HG02588 (cell line): ENCODE data around the gene SORCS2.

Source experiments
- ATAC-seq: cut with Tn5 transposase; IDR thresholded peaks from one replicate; pipeline ENCODE4 v1.9.1; 2021; ENCODE audit warnings: mild to moderate bottlenecking, moderate library complexity; ENCODE audit not compliant: unreplicated experiment

Gene SORCS2

DNA sequence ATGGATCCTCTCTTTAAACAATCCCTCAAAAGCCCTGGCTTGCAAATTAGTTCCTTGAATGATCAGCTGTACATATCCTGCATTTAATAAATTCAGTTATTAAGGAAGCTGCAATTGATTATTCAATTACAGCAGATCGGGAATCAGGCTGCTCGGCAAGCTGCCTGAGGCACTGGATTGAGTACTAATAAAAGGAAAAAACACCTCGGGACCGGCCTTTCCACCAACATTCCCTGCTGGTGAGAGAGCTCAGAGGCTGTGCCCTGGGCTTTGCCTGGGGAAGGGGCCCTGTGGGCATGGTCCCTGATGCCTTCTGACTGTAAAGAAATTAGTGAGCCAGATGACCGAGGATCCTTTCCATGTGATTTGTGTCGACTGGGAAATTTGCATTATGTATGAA lies 69.2 kb downstream of the SORCS2 start:
- no peak for ATAC-seq

DNA sequence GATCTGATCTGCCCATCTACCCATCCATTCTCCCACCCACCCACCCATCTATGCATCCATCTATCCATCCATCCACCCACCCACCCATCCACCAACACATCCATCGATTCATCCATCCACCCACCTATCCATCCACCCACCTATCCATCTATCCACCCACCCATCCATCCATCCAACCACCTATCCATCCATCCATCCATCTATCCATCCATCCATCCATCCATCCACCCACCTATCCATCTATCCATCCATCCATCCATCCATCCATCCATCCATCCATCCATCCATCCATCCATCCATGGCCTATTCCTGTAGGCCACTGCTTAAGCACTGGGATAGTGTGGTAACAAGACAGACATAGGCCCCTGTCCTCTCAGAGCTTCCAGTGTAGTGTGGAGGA lies 69.8 kb downstream of the SORCS2 start:
- ATAC-seq = no peak

DNA sequence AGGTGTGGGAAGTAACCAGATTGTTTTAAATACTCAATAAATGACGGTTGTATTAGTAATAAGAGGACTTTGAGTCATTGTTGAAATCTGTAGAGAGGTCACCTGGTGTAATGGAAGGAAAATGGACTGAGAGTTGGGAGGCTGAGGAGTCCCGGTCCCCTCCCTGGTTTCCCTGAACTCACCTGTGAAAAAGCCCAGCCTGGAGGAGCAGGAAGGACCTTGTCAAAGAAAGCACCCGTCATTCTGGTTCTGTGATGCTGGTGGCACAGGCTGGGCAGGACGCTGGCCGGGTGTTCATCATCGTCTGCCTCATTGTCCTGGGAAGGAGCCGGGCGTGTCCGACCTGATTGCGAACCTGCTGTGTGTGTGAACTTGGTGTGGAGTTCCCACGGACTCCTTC lies 70.8 kb downstream of the SORCS2 start:
- no peak for ATAC-seq

DNA sequence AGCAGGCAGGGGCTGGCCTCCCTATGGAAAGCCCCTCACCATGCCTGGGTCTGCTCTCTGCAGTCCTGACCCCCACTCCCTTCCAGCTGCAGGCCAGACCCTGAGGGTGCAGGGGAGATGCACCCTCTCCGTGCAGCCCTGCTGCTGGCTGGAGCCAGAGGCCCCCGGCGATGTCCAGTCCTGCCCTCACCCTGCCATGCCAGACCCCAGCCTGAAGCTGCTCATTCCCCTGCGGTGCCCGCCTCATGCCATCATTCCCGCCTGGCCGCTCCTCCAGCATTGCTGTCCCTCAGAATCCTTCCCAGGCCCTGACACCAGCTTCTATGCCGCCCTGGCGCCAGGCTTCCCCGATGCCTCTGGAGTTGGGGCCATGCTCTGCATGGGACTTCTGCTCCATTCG lies 72.4 kb downstream of the SORCS2 start:
- ATAC-seq = no peak

DNA sequence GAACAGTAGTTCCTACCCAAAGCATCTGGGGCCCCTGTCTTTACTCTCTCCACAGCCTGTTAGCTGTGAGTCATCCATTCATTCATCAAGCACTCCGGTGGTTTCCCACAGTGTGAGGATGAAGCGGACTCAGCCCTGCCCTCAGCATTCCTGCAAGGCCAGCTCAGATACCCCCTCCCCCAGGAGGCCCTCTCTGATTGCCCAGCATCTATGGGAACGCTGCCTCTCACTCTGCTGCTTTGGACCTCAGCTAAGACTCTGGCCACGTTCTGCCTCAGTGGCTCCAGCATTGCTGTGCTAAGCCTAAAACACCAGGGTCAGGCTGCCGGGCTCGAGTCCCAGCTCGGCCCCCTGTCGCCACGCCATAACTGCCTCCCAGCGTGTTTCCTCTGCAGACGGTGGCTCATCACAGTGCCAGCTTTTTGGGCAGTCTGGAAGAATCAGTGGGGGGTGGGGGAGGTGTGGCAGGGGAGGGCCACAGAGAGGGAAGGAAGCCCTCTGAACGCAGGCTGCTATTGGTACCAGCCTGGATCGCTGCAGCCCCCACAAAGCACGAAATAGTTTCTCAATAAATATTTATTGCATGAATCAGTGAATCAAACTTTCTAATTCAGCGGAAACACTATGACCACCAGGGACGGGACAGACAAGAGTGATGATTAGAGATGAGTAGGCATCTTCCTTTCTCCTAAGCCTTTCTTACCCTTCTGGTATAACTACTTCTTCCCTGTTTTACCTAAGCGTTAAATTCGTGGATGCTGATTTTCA lies 74.4 kb downstream of the SORCS2 start:
- ATAC-seq = no peak

DNA sequence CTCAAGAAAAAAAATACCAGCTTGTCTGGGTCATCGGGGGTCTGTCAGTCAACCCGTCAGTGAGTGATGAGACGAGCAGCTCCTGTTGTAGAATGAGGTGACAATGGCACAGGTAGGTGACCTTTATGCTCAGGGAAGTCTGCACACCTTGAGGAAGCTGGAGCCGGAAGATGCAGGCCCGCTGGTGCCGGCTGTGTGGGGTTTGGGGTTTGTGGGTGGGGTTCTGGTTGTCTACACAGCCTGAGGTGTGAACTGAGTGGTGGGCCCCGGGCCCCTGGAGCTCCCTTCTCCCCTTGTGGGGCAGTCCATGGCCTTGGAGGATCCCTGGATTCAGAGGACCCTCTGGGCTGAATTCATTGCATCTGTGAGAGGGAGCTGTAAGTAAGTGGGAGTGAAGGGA lies 75.5 kb downstream of the SORCS2 start:
- ATAC-seq = no peak

DNA sequence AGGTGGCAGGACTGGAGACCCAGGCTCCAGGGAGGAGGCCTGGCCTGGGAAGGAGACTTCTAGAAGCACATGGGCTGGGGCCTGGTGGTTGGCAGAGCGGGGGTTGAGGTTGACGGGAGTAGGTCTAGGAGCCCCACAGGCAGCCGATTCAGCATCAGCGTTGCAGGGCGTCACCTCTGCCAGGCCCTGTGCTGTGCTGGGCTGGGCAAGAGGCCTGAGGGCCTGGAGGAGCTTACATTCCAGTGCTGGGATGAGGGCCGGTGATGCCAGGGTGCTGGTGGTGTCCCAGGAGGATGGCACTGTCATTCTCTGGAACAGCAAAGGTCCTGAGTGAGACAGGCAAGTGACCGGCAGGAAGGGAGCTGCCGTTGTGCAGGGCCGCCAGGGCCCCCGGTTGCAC lies 76.6 kb downstream of the SORCS2 start:
- ATAC-seq = no peak

DNA sequence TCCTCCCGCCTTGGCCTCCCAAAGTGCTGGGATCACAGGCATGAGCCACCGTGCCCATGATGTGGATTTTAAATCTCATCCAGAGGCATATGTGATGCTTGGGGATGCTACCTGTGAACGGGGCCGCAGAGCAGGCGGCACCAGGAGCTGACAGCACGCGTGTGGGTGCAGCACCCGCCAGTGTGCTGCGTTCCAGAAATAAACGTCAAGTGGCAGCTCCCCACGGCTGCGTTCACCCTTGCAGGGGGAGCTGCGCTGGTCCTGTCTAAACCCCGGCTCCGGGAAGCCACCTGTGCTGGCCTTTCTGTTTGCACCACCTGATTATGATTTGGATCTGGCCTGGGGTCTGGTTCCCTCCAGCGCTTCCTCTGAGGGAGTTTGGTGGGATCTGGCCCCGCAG lies 77.8 kb downstream of the SORCS2 start:
- ATAC-seq = no peak

DNA sequence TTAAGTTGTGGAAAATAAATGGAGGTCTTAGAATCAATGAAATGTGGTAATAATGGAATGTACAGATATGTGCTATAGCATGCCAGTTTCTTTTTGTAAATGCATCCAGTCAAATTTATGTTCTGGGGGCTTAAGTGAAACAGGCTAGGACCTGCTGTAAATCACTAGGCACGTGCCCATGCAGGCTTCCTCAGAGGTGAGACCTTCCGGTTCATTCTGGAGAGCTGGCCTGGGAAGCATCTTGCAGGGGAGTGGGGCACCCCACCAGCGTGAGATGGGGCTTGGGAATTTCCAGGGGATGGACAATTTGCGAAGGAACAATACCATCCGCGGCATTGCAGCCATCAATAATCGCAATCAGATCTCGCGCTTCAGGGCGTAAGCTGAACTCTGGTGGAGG lies 80.1 kb downstream of the SORCS2 start:
- no peak for ATAC-seq

DNA sequence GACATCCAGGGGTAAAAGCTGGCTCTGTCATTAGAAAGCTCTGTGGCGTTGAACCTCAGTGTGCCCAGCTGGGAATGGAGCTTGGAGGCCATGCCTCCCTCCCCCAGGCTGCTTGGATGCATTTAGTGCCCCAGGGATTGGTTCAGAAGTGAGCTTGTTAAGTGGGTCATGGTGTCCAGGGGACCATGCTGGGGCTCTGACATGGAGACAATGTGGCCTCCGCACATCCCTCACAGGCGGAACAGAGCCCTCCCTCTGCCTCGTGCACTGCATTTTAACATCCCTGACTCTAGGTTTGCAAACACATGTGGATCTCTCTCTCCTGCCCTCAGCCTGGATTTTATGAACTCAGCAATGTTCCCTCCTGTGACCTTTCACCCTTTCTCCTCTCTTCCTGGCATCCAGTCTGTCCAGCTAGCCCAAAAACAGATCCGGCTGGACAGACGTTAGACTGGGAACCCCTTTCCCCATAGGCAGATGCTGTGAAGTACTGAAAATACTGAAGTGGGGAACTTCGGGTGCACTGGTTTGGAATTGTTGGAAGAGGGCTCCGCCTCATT lies 81.5 kb downstream of the SORCS2 start:
- ATAC-seq = no peak

DNA sequence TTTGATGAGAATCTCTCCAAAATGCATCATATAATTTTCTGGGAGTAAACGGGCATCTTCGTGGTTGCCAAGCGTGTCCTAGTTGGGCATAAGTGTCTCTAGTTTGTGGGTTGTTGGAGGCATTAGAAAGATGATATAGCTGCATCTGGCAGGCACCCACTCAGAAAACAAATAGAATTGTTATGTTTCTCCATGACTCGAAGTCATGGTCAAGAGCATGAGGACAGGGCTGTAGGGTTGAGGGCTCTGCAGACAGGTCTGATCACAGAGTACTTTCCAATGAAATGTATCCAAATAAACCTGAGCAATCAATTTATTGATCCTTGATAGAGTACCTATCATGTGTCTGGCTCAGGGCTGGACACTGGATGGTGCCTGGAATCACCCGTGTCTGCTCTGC lies 82.7 kb downstream of the SORCS2 start:
- ATAC-seq = no peak

DNA sequence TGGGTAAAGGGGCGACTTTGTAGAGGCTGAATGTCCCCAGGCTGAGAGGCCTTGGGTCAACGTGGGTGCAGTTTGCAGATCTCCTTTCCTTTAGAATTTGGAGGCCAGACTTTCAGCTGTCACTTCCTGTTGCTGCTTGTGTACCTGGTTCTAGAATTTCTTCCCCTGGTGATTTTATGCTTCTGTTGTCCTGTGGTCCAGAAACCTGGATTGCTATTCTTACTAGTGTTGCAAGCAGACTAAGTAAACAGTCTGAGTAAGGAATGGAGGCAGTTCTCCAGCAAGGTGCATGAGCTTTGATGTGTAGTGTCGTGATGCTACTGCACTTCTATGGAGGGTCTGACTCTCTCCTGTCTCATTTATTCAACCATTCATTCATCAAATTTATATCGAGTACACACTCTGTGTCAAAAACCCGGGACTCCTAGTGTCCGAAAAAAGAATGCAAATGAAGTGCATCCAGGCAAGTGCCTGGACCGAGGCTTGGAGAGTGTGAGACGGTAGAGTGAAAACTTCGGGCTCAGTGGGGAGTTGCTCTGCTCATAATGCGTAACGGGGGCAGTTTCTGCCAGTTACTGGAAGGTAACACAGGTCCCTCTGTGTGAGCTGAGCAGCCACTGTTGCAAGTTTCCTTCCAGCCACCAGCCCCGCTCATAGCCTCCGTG lies 83.3 kb downstream of the SORCS2 start:
- no peak for ATAC-seq

DNA sequence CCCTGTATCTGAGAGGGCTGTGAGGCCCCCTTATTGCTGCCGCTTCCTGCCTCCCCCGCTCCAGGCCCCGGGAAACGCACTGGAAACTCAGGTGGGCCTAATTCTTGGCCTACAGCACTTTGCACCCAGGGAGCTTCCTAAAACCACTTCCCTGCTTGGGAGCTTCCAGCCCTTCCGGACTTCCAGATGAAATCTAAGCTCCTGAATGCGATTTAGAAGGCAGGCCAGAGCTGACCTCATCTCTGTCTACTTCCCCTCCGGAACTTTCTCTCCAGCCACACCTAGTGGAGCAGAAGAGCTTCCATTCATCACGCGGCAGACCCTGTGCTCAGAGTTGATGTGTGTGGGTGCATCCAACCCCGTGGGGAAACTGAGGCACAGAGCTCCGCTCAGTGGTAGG lies 84.2 kb downstream of the SORCS2 start:
- ATAC-seq = no peak

DNA sequence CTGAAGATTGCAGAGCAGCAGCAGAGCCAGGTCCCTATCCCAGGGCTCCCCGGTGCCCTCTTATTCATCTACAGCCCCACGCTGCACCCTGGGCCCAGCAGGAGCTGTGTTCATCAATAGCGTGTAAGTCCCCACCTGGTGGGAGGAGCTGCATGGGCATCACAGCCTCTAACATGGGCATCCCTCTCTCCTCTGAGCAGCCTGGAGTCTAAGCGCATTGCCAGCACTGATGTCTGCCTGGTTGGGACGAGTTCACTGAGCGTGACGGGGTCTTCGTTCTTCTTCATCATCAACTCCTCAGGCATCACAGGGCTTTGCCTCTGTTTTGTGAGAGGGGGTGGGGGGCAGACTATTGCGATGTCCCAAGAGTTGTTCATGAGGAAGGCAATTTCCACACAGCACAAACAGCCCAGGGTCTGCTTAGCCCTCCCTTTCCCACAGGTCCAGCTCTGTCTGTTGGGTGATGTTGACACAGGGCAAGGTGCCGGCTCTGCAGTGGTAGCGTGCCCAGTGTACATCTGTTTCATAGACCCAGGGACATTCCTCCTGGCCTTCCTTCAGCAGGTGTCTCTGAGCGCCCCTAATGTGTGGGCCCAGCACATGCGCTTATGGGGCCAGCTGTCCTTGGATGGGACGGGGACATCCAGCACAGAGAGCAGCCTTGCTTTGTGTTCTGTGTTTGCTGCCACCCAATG lies 85.9 kb downstream of the SORCS2 start:
- no peak for ATAC-seq

DNA sequence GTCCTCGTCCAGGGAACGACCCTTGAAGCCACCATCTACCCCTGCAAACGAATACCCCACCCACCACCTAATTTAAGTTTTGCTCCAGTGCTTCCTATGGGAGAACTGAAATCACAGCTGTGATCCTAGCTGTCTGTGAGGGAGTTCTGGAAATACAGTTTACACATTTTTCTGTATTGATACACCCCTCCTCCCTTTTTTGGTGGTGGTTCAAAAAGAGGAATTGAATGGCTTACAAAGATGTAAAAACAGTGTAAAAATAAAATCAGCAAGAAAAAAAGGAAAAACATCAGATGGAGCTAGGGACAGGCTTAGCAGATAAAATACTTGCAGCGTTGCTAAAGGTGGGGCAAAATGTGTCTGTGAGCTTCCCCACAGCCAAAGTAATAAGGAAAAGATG lies 86.6 kb downstream of the SORCS2 start:
- no peak for ATAC-seq

DNA sequence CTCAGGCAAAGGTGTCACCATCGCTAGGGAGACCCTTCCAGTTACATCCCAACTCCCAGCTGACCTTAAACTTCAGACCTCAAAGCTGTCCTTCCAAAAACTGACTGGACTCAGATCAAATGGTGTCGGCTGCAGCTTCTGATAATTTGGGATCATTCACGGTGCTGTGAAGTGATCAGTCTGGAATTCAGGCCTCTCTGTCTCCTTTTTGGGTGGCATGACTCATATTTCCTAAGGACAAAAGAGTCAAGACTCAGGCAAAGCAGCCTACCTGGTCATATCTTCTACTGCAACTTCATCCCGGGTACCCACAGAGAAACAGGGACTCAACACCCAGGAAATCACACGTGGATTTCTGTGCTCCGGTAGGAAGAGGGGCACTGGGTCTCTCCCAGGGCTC lies 87.6 kb downstream of the SORCS2 start:
- no peak for ATAC-seq

DNA sequence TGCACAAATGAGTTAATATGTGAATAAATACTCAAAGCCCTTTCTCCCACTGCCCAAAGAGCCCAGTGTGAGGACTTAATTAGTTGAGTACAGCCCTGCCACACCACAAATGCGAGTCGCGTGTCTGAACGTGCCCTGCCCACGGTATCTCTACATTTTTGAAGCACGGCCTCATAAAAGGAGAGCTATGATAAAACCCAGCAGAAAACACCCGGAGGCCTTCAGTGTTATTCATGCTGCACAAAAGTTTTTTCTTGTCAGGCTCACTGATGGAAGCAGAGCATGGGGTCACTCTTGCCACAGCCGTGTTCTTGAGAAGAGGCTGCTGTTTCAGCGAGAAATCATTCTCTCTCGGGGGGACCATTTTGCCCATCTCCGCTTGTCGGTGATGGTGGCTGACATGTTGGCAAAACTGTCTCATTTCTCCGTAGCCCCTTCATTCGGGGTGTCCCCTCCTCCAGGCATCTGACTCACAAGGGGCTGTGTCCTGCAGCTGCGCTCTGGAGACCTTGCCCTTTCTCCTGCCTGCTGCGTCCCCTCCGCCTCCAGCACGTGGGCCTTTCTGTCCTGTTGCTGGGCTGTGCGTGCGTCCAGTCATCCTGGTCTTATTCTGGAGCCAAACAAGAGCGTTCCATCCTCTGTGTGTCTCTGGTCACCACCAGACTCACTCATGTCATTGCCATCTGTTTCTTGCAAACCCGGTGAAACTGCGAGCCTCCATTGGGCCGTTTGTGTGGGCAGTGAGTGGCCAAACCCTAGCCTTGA lies 88.8 kb downstream of the SORCS2 start:
- ATAC-seq = no peak

DNA sequence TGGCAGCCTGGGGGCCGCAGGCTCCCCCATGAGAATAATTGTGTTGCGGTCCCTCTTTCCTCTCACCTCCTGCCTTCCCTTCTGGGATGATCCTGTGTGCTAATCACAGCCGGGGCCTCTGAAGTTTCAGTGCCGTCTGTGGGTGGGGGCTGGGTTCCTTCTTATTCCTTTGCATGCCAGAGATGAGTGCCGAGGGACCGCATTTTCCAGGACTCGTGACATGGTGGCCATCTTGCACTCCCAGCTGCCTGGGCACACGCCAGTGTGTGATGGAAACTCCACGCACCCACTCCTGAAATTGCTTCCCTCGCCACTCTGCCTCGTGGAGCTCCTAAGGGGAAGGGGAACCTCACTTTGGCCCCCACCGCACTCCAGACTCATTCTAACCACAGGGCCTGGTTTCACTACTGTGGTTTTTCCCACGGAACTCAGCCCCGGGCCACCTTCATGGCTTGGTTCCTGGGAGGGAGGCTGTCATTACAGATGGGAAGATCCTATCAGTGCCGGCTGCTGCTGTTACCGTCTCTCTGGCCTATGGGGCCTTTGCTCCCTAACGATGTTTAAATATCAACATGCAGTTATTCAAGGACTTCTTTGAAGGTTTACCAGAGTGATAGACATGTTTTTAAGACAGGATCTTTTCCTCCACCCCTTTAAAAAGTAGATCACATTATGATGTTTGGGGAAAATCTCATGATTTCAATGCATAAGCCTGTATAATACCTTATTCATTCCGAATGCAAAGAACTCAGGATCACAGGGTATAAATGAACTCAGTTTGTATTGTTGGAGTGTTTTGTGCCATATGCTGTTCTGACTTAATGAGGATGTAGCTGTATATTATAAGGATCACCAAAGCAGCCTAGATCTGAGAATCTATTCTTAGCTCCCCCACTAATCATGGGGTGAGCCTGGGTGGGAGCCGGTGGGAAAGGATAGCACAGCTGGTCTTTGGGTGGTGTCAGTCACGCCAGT lies 89.6 kb downstream of the SORCS2 start:
- no peak for ATAC-seq

DNA sequence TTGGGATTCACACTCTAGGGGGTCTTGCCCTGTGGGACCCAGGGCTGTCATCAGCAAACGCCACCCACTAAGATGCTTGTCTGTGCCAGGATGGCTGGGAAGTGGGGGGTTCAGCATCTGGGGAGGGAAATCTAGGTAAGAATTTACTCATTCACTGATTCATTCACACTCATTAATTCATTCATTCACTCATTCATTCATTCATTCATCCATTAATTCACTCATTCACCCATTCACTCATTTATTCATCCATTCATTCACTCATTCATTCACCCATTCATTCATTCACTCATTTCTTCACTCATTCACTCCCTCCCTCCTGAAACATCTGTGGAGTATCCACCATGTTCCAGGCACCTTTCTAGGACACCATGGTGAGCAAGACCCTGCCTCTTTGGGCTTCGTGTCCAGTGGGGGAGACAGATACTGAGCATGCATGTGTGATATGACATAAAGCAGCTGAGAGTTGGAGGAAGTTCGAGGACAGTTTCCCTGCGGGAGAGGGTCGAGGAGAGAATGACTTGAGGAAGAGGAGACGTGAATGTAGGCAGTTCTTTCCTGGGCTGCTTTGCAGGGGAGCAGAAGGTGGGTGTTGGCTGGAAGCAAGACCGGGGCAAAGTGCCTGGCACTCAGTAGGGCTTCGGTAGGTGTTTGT lies 90.6 kb downstream of the SORCS2 start:
- no peak for ATAC-seq
